GM12874 (cell line): ENCODE measurements around the gene CD38.

Experiments used
- TF ChIP-seq, protein P1 (sequence below): IDR thresholded peaks from 2 replicates; pipeline ENCODE4 v1.5.1; 2011; ENCODE audit warnings: low read depth, mild to moderate bottlenecking, control low read depth, low read length, moderate library complexity; ENCODE audit not compliant: insufficient read depth

Gene CD38

GRCh38 chr4:15794426-15794825 is 16.3 kb downstream of the CD38 start:
- TF ChIP-seq, protein P1, sequence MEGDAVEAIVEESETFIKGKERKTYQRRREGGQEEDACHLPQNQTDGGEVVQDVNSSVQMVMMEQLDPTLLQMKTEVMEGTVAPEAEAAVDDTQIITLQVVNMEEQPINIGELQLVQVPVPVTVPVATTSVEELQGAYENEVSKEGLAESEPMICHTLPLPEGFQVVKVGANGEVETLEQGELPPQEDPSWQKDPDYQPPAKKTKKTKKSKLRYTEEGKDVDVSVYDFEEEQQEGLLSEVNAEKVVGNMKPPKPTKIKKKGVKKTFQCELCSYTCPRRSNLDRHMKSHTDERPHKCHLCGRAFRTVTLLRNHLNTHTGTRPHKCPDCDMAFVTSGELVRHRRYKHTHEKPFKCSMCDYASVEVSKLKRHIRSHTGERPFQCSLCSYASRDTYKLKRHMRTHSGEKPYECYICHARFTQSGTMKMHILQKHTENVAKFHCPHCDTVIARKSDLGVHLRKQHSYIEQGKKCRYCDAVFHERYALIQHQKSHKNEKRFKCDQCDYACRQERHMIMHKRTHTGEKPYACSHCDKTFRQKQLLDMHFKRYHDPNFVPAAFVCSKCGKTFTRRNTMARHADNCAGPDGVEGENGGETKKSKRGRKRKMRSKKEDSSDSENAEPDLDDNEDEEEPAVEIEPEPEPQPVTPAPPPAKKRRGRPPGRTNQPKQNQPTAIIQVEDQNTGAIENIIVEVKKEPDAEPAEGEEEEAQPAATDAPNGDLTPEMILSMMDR = no peak

DNA sequence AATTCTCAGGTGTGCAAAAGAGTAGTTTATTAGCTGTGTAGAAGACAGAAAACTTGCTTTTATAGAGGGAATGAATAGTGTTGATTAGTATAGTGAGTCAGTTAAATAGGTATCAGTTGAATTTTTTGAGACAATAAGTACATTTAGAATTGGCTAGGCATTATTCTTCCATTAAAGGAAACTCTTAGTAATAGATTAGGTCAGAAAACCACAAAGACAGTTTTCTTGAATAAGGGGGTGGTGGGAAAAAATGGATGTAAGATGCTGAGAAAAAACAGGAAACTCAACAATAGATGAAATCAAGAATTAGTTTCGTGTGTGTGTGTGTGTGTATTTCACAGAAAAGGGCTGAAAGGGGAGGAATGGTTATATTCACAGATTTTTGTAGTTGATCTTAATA is 16.8 kb downstream of the CD38 start:
- TF ChIP-seq, protein P1 = no peak

DNA sequence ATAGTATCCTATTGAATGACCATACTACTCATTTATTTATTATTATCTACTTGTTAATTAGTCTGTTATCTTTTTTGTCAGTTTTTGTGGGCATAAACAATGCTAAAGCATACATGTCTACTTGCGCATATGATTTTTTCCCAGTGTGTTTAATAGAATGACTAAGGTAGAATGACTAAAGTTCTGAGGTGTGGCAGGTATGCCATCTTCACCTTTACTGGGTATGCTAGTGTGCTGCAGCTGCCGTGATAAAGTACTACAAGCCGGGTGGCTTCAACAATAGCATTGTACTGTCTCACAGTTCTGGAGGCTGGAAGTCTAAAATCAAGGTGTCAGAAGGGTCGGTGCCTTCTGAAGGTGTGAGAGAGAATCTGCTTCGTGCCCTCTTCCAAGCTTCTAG is 19.2 kb downstream of the CD38 start:
- TF ChIP-seq, protein P1 = no peak

DNA sequence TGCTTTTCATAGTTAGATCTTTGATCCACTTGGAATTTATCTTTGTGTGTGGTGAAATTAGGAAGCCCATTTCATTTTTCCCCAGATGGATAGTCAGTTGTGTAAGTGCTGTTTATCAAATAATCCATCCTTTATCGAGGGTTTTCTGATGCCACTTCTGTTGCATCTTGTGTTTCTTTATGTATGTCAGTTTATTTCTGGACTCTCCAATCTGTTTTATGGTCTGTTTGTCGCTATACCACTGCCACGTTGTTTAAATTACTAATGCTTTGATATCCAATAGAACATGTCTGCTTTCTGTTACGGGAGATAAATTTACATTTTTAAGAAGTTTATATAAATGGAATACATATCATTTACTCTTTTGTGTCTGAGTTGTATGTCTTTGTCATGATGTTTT is 21.0 kb downstream of the CD38 start:
- TF ChIP-seq, protein P1 = no peak

DNA sequence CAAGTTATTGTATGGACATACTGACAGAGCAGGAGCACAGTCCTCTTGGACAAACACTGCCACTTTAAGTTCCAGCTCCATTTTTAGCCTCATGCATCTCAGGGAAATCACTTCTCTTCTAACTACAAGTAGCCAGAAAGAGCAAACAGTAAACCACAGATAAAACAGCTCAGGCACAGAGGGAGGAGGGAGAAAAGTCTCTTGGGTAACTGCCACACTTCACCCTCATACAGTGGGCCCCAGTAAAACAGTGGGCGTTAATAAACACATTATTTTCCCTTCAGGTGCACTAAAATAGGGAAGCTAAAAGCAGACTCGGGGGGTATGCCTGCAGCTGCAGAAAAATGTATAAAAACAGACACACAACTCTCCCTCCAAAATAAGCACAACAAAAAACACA is 21.6 kb downstream of the CD38 start:
- TF ChIP-seq, protein P1 = no peak

DNA sequence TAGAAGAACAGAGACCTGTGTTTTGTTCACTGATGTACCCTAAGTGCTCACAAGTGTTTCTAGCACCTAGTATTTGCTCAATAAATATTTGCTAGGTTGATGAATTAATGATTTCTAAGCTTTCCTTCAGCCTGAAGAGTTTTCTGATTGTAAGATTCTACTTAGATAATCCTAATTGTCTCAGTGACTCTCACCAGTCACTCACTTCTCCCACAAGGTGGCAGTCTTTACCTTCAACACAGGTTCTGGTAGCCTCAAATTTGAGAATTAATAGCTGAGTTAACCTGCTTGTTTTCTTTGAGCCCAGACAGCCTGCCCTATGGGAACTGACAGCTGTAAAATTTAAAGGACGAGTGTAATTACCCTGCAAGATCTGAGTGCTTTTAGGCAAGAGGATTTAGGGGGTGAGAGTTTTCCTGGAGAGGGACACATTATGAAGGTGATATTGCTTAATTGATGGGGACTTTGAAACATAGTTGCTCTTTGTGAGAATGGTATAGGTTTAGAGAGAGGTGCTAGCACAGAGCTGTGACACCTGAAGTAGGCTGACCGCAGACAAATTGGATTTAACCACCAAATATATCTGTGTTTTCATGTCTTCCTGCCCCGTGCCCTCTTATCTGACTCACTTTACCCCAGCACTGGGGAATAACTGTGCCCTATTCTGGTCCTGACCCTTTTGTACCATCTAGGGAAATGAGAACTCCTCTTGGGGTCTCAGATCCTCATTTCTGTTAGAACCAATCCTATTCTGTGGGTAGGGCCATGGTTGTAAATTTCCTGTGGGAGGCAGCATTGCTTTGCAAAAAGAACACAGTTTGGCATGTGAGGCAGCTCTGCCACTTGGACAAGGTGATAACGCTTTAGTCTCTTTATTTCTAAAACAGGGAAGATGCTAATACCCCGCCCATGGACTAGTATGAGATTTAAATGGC is 27.7 kb downstream of the CD38 start:
- TF ChIP-seq, protein P1 = peak; percentile 50; the same call in 1 of the 2 replicates

- TF ChIP-seq, protein P1 = no peak
Measured at GRCh38 chr4:15809058-15809457, 30.9 kb downstream of the CD38 start.
